GF-D8 (cell line): ENCODE measurements around the gene TMEM234.

ENCODE experiments used
- DNase-seq: peaks from one replicate; lab custom pipeline; 2025; lab: John Stamatoyannopoulos, UW

TMEM234 gene

DNA sequence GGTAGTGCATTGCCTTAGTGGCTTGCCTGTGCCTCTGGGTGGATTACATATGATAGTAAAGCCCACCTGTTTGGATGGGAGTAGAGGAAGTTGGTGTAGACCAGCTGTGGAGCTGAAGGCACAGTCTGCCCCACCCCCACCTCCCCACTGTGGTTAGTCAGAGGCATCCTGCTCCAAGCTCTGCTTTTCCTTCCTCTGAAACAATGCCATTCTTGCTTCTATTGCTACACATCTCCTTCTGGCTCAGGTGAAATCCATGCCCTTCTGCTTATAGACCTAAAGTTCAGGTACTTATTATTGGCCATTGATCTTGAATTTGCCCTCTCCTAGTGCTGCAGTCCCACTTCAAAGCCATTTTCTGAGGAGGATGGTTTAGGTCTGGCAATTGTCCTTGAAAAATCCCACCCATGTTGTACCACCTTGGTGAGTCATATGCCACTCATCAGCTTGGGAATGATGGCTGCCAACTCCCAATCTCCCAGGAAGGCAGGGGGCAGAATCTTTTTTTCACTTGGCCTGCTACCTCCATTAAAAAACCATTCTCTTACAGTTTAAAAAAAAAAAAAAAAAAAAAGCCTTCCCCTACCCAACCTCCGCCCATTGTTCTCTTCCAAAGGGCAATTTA lies 49.4 kb downstream of the TMEM234 start:
- no peak for DNase-seq

DNA sequence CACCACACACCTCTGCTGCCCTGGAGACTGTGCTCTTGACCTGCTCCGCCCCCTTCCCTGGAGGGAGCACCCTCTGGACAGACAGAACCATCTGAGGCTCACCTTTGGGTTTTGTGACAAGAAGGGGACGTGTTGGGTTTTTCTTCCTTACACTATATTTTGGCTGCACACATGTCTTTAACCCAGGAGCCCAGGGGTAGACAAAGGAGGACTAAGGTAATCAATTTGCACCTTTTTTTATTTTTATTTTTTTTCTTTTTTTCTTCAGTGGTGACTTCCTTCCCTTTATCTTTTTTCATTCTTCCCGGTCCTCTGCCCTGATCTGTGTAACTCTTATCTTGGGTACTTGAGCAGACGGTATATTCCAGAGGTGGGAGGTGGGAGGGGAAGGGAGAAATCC lies 51.2 kb downstream of the TMEM234 start:
- DNase-seq, result no peak
